ENCODE data around the gene ZNF541.
A peak's percentile ranks its signal among the peaks of the same experiment; 100 is the strongest.

The ZNF541 gene, protein sequence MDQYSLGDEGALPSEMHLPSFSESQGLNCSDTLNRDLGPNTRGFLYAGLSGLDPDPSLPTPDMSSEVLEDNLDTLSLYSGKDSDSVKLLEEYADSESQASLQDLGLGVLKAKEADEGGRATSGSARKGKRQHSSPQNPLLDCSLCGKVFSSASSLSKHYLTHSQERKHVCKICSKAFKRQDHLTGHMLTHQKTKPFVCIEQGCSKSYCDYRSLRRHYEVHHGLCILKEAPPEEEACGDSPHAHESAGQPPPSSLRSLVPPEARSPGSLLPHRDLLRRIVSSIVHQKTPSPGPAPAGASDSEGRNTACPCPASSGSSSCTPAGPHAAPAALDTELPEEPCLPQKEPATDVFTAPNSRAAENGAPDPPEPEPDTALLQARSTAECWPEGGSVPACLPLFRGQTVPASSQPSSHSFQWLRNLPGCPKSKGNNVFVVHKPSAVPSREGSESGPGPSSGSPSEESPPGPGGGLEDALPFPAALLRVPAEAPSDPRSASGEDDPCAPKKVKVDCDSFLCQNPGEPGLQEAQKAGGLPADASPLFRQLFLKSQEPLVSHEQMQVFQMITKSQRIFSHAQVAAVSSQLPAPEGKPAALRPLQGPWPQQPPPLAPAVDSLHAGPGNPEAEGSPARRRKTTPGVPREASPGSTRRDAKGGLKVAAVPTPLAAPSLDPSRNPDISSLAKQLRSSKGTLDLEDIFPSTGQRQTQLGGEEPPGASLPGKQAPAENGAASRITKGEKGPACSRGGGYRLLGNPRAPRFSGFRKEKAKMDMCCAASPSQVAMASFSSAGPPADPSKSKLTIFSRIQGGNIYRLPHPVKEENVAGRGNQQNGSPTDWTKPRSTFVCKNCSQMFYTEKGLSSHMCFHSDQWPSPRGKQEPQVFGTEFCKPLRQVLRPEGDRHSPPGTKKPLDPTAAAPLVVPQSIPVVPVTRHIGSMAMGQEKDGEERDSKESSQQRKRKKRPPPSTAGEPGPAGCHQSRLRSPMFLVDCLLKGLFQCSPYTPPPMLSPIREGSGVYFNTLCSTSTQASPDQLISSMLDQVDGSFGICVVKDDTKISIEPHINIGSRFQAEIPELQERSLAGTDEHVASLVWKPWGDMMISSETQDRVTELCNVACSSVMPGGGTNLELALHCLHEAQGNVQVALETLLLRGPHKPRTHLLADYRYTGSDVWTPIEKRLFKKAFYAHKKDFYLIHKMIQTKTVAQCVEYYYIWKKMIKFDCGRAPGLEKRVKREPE (N-terminal part only)

DNA sequence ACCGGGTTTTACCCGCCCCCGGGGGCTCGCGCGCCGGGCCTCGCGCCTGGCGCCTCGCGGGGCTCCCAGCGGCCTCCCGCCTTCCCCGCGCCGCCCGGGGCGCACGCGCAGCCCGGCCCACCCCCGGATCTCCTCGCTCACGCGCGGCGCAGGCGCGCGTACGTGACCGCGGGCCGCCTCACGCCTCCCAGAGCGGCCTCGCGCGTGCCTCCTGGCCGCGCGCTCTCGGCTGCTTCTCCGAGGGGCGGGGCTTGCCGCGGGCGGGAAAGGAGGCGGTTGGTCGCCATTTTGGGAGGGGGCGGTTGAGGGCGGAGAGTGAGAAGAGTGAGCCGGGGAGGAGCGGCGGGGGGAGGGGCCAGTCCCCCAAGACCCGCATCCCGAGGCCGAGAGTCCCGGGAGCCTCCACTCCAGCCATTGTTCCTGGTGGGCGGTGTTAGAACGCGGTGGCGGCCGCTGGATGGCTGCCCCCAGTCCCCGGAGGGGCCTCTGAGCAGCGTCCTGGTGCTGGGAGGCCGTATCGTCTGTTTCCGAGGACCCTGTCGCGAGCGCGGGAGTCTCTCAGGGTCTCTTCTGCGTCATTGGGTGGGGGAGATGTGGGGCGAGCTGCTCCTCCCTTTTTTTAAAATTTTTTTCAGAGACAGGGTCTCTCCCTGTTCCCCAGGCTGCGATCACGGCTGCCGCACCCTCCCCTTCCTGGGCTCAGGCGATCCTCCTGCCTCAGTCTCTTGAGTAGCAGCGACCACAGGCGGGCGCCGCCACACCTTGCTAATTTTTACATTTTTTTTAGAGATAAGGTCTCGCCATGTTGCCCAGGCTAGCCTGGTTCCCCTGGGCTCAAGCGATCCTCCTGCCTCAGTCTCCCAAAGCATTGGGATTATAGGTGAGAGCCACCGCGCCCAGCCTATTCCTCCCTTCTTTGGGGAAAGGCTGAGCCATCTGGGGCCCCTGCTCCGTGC, at the start of gene ZNF541:
TSS of gene ZNF541 (minus strand) at position 78 of the 956 bp plus-strand sequence. CDS start 17,292 bp downstream, outside the sequence.
- DNase-seq (ENCODE audit: extremely low spot score, insufficient read length, low read depth) = no peak
- no peak for FAIRE-seq

DNA sequence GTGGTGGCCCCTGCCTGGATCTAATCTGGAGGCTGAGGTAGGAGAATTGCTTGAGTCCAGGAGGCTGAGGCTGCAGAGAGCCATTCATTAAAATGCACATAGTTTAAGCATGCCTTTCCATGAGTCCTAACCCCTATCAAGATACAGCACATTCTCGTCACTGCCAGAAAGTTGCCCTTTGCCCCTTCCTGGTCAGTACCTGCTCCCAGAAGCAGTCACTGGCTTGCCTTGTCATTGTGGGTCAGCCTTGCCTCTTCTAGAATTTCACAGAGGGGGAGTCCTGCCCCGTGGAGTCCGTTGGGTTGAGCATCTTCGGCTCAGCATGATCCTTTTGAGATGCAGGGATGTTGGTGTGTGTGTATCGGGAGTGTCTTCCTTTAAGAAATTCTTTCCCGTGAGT, 46.8 kb upstream of the ZNF541 start:
- DNase-seq (ENCODE audit: extremely low spot score, insufficient read length, low read depth) (no peak), FAIRE-seq (no peak)

DNA sequence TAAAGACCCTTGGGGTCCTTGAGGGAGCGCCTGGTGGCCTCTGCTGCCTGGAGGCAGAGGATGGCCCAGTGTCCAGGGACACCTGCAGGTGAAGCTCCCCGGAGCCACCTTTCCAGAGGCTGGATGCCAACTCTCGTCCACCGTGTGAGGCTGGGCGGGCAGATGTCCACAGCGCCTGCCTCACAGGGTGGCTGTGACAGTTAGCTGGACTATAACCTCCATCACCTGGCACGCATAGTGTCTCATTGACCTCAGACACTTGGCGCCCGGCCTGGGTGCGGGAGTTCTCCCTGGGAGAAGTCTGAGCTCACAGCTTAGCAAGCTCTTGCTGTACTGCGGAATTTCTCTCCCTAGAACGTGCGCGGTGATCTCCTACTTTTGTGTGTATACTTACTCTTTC, 45.8 kb upstream of the ZNF541 start:
- FAIRE-seq (no peak), DNase-seq (ENCODE audit: extremely low spot score, insufficient read length, low read depth) (no peak)

DNA sequence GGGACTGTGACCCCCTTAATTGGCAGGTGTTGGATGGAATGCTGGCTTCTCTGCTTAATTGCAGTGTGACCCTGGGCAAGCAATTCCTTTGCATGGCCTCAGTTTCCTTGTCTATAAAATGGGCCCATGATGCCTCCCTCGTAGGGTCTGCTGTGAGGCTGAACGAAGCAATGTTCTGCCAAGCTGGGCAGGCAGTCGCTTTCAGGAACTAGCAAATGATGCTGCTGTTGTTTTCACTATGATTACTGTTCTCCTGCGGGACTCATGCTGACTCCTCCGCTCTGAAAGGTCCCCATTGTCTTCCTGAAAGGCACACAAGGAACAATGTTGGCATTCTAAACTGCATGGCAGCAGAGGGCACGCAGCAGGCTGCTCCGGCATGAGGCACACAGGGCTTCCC, 42.8 kb upstream of the ZNF541 start:
- no peak for FAIRE-seq
- DNase-seq (ENCODE audit: extremely low spot score, insufficient read length, low read depth) = no peak

DNA sequence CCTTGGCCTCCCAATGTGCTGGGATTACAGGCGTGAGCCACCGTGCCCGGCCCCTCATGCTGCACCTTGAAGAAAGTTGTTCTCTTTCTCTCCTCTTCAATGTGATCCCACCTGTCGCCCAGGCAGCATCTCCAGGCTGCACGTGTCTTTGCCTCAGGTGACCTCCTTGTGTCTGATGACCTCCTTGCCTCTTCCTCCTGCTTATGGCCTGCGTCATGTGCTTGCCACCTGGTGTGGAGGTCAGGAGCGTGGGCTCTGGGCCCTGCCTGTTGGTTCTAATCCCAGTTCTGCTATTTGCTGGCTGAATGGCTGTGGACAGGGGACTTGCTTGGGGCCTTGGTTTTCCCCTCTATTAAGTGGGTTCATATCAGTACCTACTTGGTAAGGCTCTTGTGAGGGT, 42.3 kb upstream of the ZNF541 start:
- no peak for DNase-seq (ENCODE audit: extremely low spot score, insufficient read length, low read depth)
- FAIRE-seq = no peak

DNA sequence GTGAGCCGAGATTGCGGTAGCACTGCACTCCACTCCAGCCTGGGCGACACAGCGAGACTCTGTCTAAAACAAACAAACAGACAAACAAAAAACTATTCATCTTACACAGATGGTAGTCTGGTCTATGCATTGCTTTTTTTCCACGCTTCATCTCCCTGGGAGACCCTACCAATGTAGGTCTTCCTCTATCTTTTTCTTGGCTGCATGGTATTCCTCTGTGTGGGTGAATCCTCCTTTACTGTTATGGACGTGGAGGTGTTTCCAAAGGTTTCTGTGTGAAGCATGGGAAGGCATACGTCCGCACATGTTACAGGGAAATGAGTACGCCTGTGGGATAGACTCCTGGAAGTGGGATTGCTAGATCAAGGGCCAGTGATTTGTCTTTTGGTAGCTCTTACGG, 41.6 kb upstream of the ZNF541 start:
- FAIRE-seq = no peak
- no peak for DNase-seq (ENCODE audit: extremely low spot score, insufficient read length, low read depth)

DNA sequence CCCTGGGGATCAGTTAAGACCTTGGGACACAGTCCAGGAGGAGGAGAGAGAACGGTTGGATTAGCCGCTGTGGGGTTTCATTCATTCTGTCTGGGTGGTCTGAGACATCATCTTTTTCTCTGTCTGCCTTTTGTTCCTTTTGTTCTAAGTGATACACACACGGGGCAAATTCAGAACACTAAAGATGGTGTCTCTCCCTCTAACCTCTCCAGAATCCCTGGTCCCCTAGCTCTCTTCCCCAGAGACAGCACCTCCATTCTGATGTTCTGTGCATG, 41.0 kb upstream of the ZNF541 start:
- DNase-seq (ENCODE audit: extremely low spot score, insufficient read length, low read depth) (no peak), FAIRE-seq (no peak)

DNA sequence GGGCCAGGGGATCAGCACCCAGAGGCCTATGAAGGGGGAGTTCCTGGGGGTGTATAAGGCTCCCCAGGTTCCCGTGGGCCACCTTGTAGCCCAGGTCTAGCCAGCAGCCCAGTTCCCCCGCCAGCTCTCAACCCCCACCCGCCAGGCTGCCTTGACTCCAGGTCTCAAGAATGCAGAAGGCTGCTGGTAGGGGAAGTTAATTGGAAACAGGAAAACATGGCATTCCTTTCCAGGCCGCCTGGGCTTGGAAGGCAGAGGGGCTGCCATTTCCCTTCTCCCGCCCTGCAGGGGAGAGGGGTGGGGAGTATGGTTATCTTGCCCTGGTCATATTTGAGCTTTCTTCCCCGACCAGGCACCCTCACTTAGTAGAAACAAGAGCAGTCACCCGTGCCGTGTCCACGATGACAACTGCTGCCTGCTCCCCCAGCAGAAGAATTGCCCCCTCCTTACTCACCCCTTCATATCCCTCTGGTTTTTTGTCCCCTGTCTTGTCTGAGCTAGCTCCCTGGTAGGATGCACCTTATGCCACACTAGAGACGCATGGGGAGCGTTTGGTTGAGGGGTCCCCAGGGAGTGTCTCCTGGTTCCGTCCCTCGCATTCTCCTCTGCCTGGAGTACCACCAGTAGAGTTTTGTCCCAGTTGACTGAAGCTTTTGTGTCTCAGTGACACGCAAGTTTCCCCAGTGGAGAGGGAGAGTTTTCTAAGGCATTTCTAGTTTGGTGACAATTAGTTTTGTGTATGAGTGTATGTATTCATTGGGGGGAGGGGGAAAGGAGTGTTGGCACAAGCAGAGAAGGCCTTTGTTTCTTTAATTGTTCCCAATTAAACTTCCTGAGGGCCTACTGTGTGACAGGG, 40.4 kb upstream of the ZNF541 start:
- FAIRE-seq (no peak), DNase-seq (ENCODE audit: extremely low spot score, insufficient read length, low read depth) (no peak)

DNA sequence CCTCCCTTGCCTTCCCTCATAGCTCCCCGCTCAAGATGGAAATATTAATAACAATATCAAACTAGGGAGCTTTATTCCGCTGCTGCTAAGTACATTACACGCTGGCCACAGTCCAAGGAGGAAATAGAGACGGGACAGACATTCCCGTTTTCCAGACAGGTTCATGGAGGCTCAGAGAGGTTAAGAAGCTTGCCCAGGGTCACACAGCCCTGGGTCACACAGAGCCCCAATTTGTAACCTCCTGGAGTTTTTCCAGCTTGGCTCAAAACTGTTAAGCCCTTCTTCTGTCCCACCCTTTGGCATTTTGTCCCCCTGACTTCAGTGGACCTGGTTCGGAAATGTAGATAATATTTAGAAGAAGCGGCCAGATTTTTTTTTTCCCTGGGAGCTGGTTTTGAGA, 38.0 kb upstream of the ZNF541 start:
- no peak for FAIRE-seq
- DNase-seq (ENCODE audit: extremely low spot score, insufficient read length, low read depth) = no peak

DNA sequence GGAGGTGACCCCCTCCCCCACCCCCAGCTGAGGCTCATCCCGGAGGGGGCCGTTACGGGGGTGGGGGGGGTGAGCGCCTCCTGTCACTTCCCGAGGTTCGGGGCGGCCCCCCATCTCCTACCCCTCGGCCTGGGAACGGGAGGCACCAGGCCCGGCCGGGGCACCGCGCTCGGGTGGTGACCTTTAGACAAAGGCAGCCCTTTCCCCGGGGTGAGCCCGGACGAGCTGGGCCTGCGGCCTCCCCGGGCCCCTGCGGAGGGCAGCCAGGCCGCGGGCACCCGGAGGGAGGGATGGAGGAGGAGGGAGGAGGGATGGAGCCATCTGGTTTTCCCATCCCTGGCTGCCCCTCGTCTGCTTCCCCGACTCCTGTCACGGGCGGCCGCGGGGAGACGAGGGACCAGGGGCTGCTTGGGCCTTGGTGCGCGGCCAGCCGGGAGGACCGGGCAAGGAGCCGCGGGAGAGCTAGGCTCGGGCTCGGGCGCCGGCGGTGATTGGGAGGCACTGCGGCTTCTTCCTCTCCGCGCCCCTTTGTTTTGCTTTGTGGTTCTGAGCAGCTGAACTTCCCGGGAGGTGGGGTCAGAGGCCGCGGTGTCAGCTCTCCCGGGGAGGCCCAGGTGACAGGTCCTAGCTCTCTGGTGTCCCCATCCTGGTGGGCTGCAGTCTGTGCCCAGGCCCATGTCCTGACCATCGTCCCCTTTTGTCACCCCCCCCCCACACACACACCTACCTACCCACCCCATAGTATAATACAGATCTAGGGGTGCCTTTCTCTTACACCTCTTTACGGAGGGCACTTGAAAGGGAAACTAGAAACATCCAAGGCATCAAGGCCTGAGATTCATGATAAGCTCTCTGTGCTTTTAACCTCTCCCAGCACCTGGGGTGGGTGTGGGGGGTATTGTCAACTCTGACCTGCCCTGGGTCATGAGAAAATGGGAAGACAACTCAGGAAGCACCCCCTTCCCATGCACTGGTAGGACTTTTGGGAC, 37.3 kb upstream of the ZNF541 start:
- DNase-seq (ENCODE audit: extremely low spot score, insufficient read length, low read depth) (no peak), FAIRE-seq (no peak)

DNA sequence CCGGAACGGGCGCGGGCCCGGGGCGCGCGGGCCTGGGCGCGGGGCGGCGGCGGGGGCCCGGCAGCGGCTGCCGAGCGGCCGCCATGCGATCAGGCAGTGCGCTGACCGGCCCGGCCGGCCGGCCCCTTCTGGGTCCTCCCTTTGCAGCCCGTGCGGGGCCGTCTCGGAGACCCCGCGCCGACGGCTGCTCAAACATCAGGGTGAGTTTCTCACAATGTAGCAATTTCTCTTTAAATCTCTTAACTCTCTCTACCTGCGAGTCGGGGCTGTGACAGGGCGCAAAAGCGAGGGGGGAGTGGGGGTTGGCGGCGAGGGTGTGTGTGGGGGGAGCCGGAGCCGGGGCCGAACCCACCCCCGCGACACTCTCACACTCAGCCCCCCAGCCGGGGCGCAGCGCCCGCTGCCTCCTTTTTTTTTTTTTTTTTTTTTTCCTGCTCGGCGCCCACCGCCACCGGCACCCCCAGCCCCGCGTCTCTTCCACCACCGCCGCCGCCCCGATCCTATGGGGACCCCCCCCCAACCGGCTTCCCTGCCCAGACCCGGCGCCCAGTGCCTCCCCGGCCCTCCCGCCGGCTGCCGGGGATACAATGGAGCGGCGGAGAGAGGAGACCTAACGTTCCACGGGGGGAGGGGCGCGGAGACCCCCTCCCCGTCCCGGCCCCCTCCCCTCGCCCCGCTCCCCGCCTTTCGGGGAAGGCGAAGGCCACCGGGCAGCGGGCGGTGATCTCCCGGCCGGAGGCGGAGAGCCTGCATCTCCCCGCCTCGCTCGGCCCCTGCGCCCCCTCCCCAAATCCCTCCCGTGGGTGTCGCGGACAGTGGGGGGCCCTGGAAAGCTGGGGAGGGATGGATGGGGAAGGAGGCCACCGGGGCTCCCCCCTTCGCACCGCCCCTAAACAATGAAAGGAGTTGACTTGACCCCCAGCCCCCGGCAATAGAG, 36.3 kb upstream of the ZNF541 start, which contains the start of gene BICRA:
TSS of gene BICRA (plus strand) at position 166 of the 937 bp plus-strand sequence. CDS start 64,441 bp downstream, outside the sequence.
- FAIRE-seq = no peak
- peak; percentile 75 for DNase-seq (ENCODE audit: extremely low spot score, insufficient read length, low read depth)

DNA sequence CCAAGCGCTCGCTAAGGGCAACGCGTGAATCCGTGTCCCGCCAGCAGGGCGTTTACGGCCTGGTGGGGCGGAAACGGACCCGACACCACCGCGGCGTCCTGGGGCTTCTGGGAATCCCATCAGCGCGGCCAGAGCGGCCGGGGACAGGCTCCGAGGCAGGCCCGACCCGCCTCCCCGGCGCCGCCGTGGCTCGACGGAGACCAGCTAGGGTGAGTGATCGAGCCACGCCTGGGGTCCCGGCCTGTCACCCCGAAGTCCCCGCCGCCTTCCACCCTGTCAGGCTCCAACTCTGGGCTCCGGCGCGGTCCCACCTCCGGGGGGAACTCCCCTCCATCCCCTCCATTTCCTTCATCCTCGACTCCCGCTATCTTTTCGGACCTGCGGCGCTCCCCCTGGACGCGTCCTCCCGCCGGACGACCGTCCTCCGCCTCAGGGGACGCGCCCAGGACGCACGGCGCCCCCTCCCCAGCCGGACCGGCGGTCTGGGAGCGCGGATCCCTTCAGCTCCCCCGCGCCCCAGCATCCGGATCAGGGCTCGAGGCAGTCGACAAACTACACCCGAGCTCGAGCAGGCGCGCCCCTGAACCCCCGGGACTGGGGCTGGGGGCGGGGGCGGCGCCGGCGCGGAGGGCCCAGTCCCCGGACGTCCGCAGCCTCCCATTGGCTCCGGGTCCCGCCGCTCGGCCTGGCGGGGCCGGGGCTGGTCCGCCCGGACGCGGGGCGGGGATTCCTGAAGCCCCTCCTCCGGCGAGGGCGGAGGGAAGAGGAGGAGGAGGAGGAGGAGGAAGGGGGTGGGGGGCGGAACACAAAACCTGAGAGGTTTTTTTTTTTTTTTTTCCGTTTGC, 35.3 kb upstream of the ZNF541 start:
- DNase-seq (ENCODE audit: extremely low spot score, insufficient read length, low read depth) (peak; percentile 93), FAIRE-seq (peak; percentile 90)

DNA sequence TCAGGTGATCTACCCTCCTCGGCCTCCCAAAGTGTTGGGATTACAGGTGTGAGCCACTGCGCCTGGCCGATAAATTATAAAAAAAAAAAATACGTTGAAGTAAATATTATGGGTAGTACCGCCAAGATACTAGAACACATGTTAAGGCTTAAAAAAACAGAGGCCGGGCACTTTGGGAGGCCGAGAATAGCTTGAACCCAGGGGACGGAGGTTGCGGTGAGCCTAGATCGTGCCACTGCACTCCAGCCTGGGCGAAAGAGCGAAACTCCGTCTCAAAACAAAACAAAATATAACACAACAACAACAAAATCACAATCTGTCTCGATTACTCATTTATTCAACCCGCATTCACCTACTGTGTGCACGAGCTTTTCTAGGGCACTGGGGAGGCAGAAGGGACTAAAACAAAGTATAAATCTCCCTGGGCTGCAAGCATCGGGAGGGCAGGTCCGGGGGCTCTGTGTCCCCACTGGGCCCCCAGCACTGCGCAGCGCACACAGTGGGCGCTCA, 34.7 kb upstream of the ZNF541 start:
- no peak for FAIRE-seq
- no peak for DNase-seq (ENCODE audit: extremely low spot score, insufficient read length, low read depth)

DNA sequence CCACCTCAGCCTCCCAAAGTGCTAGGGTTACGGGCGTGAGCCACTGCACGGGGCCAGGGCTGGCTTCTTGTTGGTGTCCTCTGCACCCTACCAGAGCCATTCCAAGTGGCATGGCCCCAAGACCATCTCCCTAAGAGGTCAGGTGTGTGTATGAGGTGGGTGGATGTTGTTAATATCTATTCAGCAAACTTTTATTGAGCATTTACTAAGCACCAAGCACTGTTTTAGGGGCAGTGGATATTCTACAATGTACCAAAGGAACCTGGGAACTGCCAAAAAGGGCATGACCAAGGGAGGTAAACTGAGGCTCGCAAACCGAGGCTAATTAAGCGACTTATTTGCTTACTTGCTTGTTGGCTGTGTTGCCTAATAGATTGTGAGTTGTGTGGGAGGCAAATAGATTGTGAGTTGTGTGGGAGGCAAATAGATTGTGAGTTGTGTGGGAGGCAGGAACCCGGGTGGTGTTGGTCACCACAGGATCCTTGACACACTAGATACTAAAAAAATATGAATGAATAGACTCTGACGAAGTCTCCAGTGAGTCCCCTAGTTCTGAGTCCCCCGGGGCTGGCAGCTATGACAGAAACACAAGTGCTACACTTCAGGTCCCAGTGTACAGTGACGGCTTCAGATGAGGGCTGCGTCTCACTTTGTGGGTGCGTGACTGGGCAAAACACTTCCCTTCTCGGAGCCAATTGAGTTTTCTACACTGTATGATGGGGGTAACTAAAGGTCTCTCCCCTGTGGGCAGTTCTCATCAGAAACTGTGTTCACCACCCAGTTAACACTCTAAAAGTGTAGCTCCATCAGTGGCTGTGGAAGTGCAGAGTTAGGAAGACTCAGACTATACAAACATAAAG, 31.0 kb upstream of the ZNF541 start:
- no peak for FAIRE-seq

More for the DNA sequence above, 31.0 kb upstream of the ZNF541 start:
- DNase-seq (ENCODE audit: extremely low spot score, insufficient read length, low read depth) = no peak

Data from GM18507 (cell line).